A172 (cell line): ENCODE data around the gene CEP170. TPM values are rescaled to one million over a fixed set of nuclear protein-coding genes. Genes with fewer than 3 reads are reported as not detected.
A peak's percentile ranks its signal among the peaks of the same experiment; 100 is the strongest.

Experiments used
- DNase-seq: peaks from one replicate; pipeline ENCODE4 v3.0.0-alpha.2; 2015; ENCODE audit warnings: low spot score
- total RNA-seq: library from RNA; depleted of rRNA; stranded (reverse); fragments of >200 nt; shearing (Covaris generic); gene quantifications from 2 replicates; pipeline ENCODE4 v1.2.3, GENCODE V29; 2014

The CEP170 gene
- total RNA-seq, 1 experiment from 2014 or later, result 179 TPM

DNA sequence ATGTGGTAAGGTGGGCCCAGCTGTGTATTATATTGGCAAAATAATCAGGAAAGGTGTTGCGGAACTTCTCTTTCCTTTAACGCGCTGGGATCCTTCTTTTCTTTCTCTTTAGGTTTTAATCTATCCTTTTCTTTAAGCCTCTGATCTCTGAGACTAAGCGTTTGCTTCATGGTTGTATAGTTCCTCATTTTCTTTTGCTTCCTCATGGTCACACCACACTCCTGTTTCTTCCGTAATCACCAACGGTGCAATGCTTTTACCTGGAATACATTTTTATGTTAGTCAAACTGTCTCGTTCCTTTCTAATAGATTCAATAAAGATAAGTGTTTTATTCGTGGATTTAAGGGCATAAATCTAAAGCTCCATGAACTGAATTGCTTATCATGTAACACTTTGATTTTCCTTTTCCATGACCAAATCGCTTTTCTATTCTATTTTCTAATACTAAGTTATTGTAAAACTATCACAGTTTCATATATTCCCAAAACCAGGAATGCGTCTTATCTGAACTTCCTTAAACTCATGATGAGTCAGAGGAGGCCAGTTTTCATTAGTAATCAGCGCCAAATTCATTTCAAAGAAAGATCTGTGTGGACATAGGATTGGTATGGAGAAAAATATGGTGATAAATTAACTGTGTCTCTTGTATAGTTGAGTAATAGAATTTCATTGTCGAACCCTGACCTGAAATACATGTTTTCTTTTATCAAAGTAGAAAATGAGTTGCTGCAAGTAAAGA is 13.0 kb upstream of the CEP170 start:
- DNase-seq, result peak; percentile 92

DNA sequence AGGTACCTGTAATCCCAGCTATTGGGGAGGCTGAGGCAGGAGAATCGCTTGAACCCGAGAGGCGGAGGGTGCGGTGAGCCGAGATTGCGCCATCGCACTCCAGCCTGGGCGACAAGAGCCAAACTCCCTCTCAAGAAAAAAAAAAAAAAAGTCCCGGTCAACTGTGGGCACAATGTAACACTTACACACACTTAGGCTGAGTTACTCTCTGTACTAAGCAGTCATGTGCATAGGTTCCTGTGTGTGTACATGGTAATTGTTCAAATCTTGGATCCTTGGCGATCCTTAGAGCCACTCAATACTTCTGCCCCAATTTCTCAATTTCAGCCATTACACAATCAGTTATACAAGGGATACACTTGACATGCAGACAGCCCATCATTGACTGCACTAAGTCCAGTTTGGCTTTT is 12.4 kb upstream of the CEP170 start:
- no peak for DNase-seq

DNA sequence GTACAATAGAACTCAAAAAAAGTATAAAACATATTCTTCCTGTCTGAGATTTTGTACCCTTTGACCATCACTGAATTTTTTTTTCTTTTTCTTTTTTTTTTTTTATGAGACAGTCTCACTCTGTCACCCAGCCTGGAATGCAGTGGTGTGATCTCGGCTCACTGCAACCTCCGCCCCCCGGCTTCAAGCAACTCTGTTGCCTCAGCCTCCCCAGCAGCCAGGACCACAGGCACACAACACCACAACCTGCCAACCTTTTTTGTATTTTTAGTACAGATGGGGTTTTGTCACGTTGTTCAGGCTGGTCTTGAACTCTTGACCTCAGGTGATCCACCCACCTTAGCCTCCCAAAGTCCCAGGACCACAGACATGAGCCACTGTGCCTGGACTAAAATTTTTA is 11.2 kb upstream of the CEP170 start:
- no peak for DNase-seq

DNA sequence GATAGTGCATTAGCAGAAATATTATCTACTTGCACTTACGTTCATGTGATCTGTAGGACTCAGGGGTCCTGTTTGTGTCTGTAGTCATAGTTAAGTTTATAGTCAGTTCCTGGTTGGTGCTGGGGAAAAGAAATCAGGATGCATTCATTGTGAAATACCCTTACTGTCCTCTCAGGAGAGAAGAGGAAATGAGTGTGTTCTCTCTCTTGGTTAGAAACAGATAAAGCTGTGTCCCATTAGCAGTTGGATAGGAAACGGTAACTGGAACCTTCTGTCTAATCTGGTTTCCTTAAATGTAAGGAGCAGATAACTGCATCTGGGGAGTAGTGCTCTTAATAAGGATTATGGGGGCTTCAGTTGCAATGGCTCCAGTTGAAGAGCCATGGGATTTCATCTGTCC is 9.6 kb upstream of the CEP170 start:
- DNase-seq, result peak; percentile 82

DNA sequence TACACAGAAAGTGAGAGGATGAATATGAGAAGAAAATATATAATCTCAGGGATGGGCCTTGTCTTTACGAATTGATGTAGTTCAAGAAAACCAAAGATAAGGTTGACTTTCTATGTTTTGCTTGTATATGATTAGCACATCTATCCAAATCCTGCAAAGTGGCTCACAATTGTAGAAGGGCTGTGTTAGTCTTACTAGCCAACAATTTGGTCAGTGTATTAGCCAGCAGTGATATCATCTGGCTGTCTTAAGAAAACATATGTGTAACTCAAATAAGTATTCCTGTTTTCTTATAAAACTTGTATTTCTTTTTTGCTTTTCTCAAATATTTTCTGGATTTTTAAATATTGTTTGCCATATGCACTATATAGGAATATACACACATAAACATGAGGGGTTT is 6.3 kb upstream of the CEP170 start:
- no peak for DNase-seq

DNA sequence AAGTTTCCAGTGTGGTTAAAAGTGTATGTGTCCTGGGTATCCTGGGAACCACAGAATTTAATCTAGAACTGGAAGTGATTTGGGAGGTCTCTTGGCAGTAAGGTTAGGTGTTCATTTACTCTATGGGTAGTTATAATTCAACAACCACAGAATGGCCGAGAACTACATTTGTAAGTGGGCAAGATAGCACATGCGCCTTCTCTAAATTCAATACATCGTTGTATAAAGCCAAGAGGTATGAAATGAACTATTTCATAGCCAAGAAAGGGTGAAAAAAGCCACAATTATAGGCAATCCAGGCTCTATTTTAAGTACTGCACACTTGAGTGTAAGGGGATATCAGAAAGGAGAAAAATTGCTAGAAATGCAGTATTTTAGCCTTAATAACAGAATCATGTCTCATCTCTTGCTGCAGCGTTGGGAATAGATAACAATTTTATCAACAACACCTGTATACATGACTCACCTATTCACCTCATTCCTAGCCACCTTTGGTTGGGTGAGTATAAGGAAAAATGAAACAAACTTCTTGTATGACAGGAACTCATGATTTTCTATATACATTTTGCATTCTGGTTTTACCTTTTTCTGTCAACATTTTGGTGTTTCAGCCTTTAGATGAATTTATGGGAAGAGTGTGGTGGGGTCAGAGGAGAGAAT is 5.3 kb upstream of the CEP170 start:
- no peak for DNase-seq

DNA sequence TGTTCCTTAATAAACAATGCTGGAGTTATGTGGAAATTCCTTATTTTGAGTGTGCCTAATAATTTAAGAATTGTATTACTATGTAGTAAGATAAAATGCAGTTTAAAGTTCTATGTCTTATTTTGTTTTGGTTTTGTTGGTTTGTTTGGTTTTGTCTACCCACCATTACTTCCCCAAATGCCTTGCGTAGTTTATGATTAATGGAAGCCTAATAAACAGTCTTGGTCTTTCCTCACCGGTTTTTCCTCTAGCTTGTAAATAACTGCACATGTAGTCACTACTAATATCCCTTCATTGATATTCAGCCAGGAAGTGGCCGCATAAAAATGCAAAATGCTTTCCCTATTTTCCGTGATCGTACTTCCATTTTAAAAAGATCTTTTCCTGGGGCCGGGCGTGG is 3.6 kb upstream of the CEP170 start:
- no peak for DNase-seq

DNA sequence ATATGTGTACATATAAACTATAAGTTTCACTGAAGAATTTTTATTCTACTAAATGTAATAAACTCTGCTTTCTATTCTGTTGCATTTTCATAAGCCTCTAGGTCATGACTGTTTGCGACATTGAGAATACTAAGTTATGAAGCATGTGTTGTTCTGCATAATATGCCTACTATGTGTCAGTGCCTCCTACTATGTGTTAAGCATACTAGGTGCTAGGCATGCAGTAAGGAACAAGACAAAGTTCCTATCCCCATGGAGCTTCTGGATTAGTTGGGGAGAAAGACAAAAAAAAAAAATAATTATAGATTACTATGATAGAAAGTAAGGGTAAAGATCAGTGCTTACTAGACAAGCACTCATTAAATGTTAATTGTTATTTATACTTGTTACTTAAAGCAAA is 2.1 kb upstream of the CEP170 start:
- DNase-seq, result no peak

DNA sequence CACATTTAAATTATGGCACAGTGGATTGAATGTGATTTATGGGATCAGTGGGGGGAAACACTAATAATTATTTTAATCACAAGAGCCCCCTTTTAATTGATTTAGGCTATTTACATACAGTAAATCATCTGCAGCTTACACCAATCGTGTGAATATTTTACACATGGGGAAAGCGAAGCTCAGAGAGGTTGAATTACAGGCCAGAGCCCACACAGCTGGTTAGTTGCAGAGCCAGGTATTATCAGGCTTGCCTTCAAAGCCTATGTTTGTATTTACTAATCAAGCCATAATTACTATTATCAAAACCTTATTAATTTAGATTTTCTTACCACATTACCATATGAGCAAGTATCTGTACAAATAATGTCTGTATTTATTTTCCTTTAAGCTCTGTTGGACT is 1.5 kb upstream of the CEP170 start:
- DNase-seq, result no peak

DNA sequence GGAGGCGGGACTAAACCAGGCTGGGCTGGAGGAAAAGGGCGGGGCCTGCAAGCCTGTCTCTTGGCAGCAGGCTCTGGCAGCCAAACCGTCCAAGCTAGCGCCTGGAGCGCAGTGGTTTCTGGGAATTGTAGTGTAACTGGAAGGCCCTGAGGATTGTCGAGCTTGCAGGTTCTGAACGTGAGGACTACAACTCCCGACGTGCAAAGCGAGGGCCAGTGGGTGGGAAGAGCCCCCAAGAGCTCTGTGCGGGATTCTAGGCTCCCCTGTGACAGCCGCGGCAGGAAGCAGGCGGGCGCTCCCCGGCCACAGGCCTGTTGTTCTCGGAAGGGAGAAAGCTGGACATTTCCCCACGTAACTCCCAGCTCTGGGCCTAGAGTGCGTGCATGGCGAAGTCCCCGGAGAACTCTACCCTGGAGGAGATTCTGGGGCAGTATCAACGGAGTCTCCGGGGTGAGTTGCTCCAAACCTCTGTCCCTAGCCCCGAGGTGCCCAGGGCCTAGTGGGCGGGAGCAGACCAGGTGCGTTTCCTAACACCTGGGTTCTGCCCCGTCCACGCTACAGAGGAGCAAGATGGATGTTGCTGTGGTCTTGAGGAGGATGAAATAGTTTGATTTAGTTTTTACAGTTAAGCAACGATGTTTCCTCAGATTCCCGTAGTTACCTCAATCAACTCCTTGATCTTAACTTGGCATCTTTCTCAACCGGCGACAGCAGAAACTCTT is 871 bp upstream of the CEP170 start, which contains the start of gene SDCCAG8:
TSS of gene SDCCAG8 (plus strand) at position 251 of the 722 bp plus-strand sequence. CDS start at position 384, 133 bp downstream.
- DNase-seq, result peak; percentile 100

DNA sequence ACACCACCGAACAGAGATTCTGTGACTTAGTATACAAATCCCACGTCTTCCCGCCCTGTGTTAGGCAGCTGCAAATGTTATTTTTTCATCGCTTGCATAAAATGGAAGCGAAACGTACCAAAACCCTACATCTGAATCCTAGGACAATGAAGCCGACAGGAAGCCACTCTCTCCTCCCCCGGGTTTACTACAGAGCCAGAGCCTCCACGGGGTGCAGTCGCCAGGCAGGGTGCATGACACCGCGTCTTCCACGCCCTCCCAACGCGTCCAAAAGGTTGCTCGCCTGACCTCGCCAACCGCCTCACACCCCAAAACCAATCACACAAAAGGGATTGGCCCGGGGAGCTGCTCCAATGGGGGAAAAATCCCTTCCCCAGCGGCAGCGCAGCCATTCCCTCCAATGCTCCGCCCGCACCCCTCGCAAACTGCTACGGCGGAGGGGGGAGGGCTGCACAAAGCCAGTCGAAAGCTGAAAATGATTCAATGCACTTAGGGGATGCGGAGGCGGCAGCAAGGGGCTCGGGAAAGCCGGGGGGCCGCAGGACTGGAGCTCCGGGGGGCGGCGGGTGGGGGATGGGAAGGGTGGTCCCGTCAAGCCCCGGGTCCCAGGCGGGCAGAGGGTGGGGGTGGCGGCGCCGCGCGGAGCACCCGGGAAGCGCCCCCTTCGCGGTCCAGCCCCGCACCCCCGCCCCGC is 701 bp downstream of the CEP170 start:
- DNase-seq, result peak; percentile 76

DNA sequence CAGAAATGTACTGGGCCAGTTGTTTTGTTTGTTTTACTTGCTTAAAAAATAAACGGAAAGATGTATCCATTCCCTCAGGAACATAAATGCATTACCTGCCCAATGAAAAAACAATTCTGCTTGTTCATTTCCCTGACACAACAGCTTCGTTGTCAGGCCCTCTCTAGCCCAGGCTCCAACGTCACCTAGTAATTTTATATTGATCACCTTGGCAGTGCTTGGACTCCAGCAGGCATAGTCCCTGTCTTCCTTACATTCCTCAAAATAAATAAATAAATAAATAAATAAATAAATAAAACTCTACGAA is 1.2 kb downstream of the CEP170 start:
- DNase-seq, result no peak

DNA sequence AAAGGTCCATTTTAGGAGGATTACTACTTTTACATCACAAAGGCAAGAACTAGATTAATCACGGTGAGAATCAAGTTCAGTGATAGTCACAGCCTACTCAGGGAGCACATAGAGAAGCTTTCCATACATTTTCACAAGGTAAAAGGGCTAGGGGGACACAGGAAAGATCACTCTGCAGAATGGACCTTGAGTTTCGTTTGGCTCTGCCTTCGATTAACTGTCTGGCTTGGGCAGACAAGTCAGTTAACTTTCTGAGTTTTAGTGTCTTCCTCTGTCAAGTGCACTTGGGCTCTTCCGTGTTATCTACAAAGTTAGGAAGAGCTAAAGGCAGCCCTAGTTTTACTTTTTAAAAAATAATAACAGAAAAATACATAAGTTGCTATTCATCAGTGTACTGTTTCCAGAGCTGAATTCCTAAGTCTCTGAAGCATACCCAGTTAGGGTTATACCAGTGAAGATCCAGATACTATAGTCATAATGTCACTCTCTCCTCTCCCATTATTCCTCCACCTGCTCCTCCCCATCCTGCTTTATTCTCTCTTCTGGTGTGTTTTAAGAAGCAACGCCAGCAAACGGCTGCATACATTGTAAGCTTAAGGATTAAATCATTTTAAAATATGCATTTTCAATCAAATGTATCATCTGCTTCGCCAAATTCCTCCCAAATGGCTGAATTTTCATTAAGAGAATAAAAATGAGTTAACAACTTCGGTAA is 1.7 kb downstream of the CEP170 start:
- peak; percentile 32 for DNase-seq

DNA sequence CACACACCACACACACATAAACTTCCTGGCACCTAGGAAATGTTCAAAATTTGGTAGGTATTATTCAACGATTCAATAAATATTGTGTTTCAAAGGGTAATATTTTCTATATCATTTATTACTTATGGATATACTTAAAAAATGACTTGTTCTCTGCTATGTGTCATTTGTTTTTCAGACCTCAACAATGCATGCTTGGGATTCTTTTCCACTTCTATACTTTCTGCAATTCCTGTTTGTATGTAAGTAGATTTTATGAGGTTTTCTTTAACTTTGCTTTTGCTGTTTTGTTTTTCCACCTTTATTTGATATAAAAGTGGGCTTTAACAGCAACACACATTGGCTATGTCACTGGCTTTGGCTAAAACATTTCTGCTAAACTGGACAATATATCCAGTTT is 3.5 kb downstream of the CEP170 start:
- DNase-seq, result no peak

DNA sequence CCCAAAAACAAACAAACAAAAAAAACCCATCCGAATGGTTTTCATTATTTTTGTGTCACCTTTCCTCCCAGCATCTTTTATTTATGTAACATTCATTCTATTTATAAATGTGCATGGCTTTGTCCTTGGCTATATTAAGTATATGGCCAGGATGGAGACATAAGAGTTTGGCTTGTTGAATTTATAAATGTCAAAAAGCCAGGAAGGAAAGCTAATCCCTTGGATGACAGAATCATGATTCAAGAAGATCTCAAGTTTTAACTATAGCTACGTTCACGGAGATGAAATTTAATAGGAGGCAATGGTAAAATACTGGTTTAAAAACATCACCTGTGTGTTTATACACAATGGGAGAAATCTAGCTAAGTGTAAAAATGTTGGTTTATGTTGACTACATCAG is 5.0 kb downstream of the CEP170 start:
- no peak for DNase-seq

DNA sequence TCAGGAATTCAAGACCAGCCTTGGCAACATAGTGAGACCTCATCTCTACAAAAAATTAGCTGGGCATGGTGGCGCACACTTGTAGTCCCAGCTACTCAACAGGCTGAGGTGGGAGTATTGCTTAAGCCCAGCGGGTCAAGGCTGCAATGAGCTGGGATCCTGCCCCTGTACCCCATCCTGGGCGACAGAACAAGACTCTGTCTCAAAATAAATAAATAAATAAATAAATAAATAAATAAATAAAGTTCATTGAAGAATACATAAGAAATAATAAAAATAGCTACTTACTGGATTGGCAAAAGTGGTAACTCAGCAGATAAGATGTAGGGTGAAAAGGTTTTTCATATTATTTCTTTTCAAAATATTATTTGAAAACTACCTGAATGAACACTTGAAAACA is 5.9 kb downstream of the CEP170 start:
- DNase-seq, result no peak

DNA sequence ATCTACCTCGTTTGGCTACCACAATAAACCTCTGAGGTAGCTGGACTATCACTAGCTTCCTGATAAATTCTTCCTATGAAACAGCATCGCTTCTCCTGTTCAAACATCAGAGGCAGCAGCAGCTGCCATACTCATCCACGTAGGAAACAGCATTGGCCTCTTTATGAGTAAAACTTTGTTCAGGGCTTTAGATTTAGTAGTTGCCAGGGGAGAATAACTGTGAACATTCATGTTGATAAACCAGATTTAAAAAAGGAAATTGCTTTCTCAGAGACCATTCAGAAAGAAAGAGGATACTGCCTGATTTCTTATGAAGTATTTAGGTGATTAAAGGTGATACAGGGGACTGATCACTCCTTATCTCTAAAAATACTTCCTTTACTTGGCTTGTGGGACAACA is 7.2 kb downstream of the CEP170 start:
- DNase-seq, result no peak

DNA sequence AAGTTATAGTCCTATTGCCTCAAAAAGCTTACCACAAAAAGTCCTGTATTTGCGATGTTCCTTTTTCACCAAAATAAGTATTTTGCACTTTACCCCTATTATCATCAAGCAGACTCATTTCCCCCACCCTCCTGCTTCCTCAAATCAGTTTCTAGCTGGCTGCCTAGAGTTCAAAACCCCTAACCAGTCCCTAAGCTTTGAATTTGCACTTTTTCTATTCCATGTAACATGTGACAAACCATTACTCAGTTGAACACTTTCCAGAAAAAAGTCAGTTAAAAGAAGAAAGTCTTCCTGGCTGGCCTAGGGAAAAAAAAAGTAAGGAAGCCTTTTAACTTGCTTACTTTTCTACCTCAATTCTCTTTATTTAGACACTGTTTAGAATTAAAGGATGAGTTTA is 8.2 kb downstream of the CEP170 start:
- DNase-seq, result peak; percentile 36

DNA sequence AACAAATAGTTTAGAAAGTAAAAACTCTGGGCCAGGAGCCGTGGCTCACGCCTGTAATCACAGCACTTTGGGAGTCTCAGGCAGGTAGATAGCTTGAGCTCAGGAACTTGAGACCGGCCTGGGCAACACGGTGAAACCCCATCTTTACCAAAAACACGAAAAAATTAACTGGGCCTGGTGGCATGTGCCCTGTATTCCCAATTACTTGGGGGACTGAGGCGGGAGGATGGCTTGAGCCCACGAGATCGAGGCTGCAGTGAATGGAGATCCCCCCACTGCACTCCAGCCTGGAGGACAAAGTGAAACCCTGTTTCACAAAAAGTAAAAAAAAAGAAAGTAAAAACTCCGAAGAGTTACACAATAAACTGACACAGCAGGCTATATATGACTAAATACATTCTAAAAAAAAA is 10.6 kb downstream of the CEP170 start:
- no peak for DNase-seq

DNA sequence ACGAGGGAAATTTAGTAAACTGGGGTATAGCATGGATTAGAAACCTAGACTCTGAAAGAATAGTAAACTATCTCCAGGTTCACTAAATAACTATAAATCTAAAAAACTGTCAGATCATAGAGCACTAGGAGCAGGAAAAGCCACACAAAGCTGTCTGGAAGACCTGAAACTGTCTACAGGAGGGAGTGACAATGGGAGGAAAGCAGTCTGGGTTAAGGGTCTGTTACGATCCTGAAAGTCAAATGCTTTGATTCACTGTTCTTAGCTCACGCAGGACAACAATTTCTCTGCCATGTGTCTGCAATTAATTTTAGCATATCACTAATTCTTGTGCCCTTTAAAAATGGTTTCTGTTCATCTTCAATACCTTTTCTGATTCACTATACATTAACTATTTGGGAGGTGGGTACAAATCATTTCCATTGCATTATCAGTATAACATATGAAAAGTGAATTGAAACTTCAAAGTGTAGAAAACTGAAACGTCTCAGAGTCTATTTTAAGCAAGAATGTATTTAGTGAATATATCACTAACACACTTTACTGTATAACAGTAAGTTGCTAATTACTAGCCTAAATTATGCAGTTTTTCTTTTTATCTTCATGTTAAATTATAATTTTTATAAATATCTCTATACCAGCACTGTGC is 18.4 kb downstream of the CEP170 start:
- no peak for DNase-seq

DNA sequence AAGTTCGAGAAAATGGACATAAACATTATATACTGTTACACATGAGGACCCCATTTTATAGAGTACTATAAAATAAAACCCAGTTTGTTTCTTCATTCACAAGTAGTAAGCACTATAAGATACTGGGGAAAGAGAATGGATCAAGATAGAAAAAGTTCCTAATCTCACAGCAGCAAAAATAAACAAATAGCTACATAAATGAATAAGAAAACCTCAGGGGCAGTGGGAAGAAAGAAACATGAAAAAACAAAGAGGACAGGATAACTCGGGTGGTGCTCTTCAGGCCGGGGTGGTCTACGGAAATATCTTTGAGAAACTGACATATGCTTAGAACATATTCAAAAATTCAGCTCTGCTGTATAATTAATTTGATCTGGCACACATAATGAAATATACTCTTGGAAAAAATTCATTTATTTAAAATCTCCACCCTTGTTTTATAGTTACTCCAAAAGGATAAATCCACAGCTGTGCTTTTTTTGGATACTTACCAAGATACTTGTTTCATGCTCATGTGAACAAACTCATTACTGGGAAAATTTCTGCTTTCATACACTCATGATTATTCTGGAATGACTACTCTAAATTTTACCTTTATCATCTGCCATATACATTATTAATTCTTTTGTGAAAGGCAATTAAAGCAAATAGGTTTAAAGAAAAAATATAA is 20.0 kb downstream of the CEP170 start:
- DNase-seq, result peak; percentile 49
